PC-3 (cell line): ENCODE data around the gene CDC45. TPM values are rescaled to one million over a fixed set of nuclear protein-coding genes. Genes with fewer than 3 reads are reported as not detected.

Experiments
- ATAC-seq: fragments of 200-7000 bp; cut with Tn5 transposase; 2 replicates; pipeline ENCODE4 v1.9.1; 2020; ENCODE audit warnings: mild to moderate bottlenecking, moderate library complexity
- BruUV-seq: library from RNA; stranded (reverse); fragments of 400-500 nt; replicated peaks from 2 replicates; lab custom pipeline; 2021; lab: Mats Ljungman, UMichigan
- CTCF ChIA-PET: fragments of 300-600 bp; sonication (Branson Sonifier 250); formaldehyde crosslinking; loops from one replicate; lab custom pipeline; 2022; ENCODE audit warnings: antibody characterized with exemption; lab: Charles Lee
- POLR2A ChIA-PET: fragments of 300-600 bp; sonication (Branson Sonifier 250); formaldehyde crosslinking; loops from one replicate; lab custom pipeline; 2022; ENCODE audit warnings: antibody characterized with exemption; ENCODE audit not compliant: unreplicated experiment; lab: Charles Lee
- DNase-seq: peaks from one replicate; pipeline ENCODE4 v3.0.0-alpha.2; 2015
- H2AFZ ChIP-seq: fragments of 300-600 bp; sonication (generic); 2 replicates; pipeline ENCODE4 v1.6.0; 2016; ENCODE audit warnings: antibody characterized with exemption, low read length
- H3F3A ChIP-seq: fragments of 300-600 bp; sonication (generic); one replicate; pipeline ENCODE4 v1.6.0; 2017; ENCODE audit warnings: antibody characterized with exemption, low read length, control low read depth, mild to moderate bottlenecking; ENCODE audit not compliant: unreplicated experiment
- H3K27ac ChIP-seq: fragments of 300-600 bp; sonication (generic); 2 replicates; pipeline ENCODE4 v1.5.1; 2016; ENCODE audit warnings: mild to moderate bottlenecking, low read length
- H3K27me3 ChIP-seq: fragments of 300-600 bp; sonication (generic); 2 replicates; pipeline ENCODE4 v1.6.1; 2016; ENCODE audit warnings: low read length, mixed read lengths
- H3K36me3 ChIP-seq: fragments of 300-600 bp; sonication (generic); 2 replicates; pipeline ENCODE4 v1.6.1; 2016; ENCODE audit warnings: low read depth, mixed run types, low read length, mixed read lengths
- H3K4me1 ChIP-seq: fragments of 300-600 bp; sonication (generic); 2 replicates; pipeline ENCODE4 v1.5.1; 2016; ENCODE audit warnings: low read length; ENCODE audit not compliant: insufficient read depth
- H3K4me2 ChIP-seq: fragments of 300-600 bp; sonication (generic); 2 replicates; pipeline ENCODE4 v1.6.0; 2016; ENCODE audit warnings: low read length
- H3K4me3 ChIP-seq: fragments of 300-600 bp; sonication (generic); 2 replicates; pipeline ENCODE4 v1.5.1; 2016; ENCODE audit warnings: mild to moderate bottlenecking, low read length, mixed read lengths
- H3K79me2 ChIP-seq: fragments of 300-600 bp; sonication (generic); 2 replicates; pipeline ENCODE4 v1.6.1; 2017; ENCODE audit warnings: low read length, mixed read lengths
- H3K9ac ChIP-seq: fragments of 300-600 bp; sonication (generic); 2 replicates; pipeline ENCODE4 v1.6.0; 2016; ENCODE audit warnings: mild to moderate bottlenecking, low read length
- H3K9me2 ChIP-seq: fragments of 300-600 bp; sonication (generic); replicated peaks from 2 replicates; pipeline ENCODE4 v1.6.1; 2016; ENCODE audit warnings: mixed run types, low read length, mixed read lengths
- H3K9me3 ChIP-seq: fragments of 300-600 bp; sonication (generic); 2 replicates; pipeline ENCODE4 v1.6.1; 2016; ENCODE audit warnings: low read length, mixed read lengths
- H4K20me1 ChIP-seq: fragments of 300-600 bp; sonication (generic); 2 replicates; pipeline ENCODE4 v1.6.1; 2016; ENCODE audit warnings: low read length, mixed read lengths
- CTCF ChIP-seq: fragments of 300-600 bp; sonication (generic); conservative IDR thresholded peaks from 2 replicates; pipeline ENCODE4 v1.5.1; 2017; ENCODE audit warnings: antibody characterized with exemption, low read depth, mild to moderate bottlenecking, low read length
- EZH2 ChIP-seq: fragments of 300-600 bp; sonication (generic); IDR thresholded peaks from one replicate; pipeline ENCODE4 v1.6.1; 2017; ENCODE audit warnings: antibody characterized with exemption, mild to moderate bottlenecking, low read length; ENCODE audit not compliant: unreplicated experiment
- EZH2phosphoT487 ChIP-seq: fragments of 300-600 bp; sonication (generic); IDR thresholded peaks from 2 replicates; pipeline ENCODE4 v1.6.1; 2018; ENCODE audit warnings: mild to moderate bottlenecking, antibody characterized with exemption, low read length, borderline replicate concordance
- intact Hi-C: fragments of 100-400 bp; cut with micrococcal nuclease; formaldehyde crosslinking; loops from 2 replicates; pipeline ENCODE4 v1.9.0; 2023
- total RNA-seq: library from RNA; depleted of rRNA; stranded (reverse); fragments of >200 nt; gene quantifications from 2 replicates; pipeline ENCODE4 v1.2.3, GENCODE V29; 2014

The CDC45 gene
- total RNA-seq, 1 experiment from 2014 or later, result 70.9 TPM

GRCh38 chr22:19466848-19467752, 12.6 kb upstream of the CDC45 start:
- intact Hi-C loops, result no loop called here
- H3K27ac ChIP-seq, result no peak overlapping the region
- ATAC-seq (no peak), DNase-seq (no peak)
- no peak overlapping the region for H3K4me3 ChIP-seq
- H3K79me2 ChIP-seq, result 0 out of 2 replicates have a peak, but pooled peaks cover 3% of the 10 kb centered on the region
- H2AFZ ChIP-seq, result no peak overlapping the region
- TF ChIP-seq EZH2 (no peak), EZH2phosphoT487 (no peak), CTCF (no peak)
- no peaks in the 10 kb centered on the region for H3F3A ChIP-seq
- H3K27me3 ChIP-seq, result no peaks in the 10 kb centered on the region
- no TSS peak for BruUV-seq
- no peak overlapping the region for H3K4me2 ChIP-seq
- H3K9ac ChIP-seq, result no peak overlapping the region
- H4K20me1 ChIP-seq, result no peaks in the 10 kb centered on the region
- CTCF ChIA-PET, result no interaction called here
- H3K36me3 ChIP-seq, result peaks cover 57% of the 10 kb centered on the region
- no peaks in the 10 kb centered on the region for H3K9me3 ChIP-seq
- POLR2A ChIA-PET, result interaction anchor here (0.7 kb wide), 1 partner anchor 9 kb away, joined by 10 read pairs; no protein-coding TSS in a partner anchor
- H3K9me2 ChIP-seq, result no peaks in the 10 kb centered on the region
- no peaks in the 10 kb centered on the region for H3K4me1 ChIP-seq

GRCh38 chr22:19467912-19468311, 11.8 kb upstream of the CDC45 start:
- TF ChIP-seq EZH2, result no peak
- no peak for TF ChIP-seq EZH2phosphoT487
- TF ChIP-seq CTCF, result no peak
- ATAC-seq (no peak), DNase-seq (no peak)
- H3K4me3 ChIP-seq, result no peak overlapping the region
- H3K4me1 ChIP-seq, result no peaks in the 10 kb centered on the region
- ChIA-PET POLR2A (no interaction called here), CTCF (no interaction called here)
- H3F3A ChIP-seq, result no peaks in the 10 kb centered on the region
- H2AFZ ChIP-seq, result no peak overlapping the region
- intact Hi-C loops, result no loop called here
- H3K9me3 ChIP-seq, result no peaks in the 10 kb centered on the region
- no peak overlapping the region for H3K4me2 ChIP-seq
- H3K27me3 ChIP-seq, result no peaks in the 10 kb centered on the region
- peaks cover 57% of the 10 kb centered on the region for H3K36me3 ChIP-seq
- H3K27ac ChIP-seq, result no peak overlapping the region
- no peak overlapping the region for H3K9ac ChIP-seq
- no peaks in the 10 kb centered on the region for H3K9me2 ChIP-seq
- no TSS peak for BruUV-seq
- no peaks in the 10 kb centered on the region for H4K20me1 ChIP-seq
- H3K79me2 ChIP-seq, result peaks cover 7% of the 10 kb centered on the region; the same call in 1 of the 2 replicates

GRCh38 chr22:19469421-19469820, 10.3 kb upstream of the CDC45 start:
- peaks cover 19% of the 10 kb centered on the region for H3K79me2 ChIP-seq
- intact Hi-C loops, result no loop called here
- ATAC-seq (no peak), DNase-seq (no peak)
- H3K9me2 ChIP-seq, result no peaks in the 10 kb centered on the region
- H3F3A ChIP-seq, result no peaks in the 10 kb centered on the region
- no peaks in the 10 kb centered on the region for H3K27me3 ChIP-seq
- H4K20me1 ChIP-seq, result no peaks in the 10 kb centered on the region
- no peaks in the 10 kb centered on the region for H3K9me3 ChIP-seq
- no peak overlapping the region for H3K9ac ChIP-seq
- H3K4me3 ChIP-seq, result no peak overlapping the region
- TF ChIP-seq CTCF (no peak), EZH2phosphoT487 (no peak), EZH2 (no peak)
- POLR2A ChIA-PET, result no interaction called here
- H3K36me3 ChIP-seq, result peaks cover 58% of the 10 kb centered on the region
- CTCF ChIA-PET, result no interaction called here
- H3K27ac ChIP-seq, result no peak overlapping the region
- no peak overlapping the region for H2AFZ ChIP-seq
- no peaks in the 10 kb centered on the region for H3K4me1 ChIP-seq
- H3K4me2 ChIP-seq, result no peak overlapping the region
- BruUV-seq, result no TSS peak
